ENCODE data around the gene RAMACL.

DNA sequence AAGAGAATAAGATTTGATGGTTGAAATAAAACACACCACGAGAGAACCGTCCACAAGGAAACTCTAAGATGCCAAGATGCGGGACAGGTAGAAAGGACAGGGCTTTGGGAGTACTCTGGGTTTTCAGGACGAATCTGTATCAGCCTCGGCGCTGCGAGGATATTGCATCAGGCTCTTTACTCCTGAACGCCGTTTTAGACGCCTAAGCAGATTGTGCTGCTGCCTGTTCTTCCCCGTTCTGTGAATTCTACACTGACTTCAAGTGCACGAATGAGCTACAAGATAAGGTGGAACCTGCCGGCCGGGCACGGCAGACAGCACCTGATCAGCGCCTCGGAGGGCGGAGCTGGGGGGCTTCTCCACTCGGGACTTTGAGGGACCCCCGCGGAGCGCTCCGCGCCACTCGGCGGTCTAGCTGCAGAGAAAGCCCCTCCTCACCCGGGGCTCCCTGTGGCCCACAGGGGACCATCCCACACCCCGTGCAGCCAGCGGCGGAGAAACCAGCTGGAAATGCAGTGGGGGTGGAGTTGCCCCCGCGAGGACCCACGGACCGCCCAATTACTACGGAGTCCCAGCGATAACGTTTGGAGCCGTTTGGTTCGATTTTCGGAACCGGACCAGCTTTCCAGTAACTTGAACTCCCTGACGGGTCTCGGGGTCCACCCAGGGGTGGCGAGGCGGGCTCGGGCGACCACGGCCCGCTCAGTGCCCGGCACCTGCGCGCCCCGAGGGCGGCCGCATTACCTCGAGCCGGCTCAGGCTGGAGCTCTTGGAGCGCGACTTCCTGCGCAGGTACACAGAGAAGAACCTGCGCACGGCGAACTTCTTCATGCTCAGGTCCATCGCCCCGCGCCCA is 39.9 kb upstream of the RAMACL start:
- TF ChIP-seq POLR2A (IDR thresholded peaks at IDR 0.05): no peak
- TF ChIP-seq, protein P1, sequence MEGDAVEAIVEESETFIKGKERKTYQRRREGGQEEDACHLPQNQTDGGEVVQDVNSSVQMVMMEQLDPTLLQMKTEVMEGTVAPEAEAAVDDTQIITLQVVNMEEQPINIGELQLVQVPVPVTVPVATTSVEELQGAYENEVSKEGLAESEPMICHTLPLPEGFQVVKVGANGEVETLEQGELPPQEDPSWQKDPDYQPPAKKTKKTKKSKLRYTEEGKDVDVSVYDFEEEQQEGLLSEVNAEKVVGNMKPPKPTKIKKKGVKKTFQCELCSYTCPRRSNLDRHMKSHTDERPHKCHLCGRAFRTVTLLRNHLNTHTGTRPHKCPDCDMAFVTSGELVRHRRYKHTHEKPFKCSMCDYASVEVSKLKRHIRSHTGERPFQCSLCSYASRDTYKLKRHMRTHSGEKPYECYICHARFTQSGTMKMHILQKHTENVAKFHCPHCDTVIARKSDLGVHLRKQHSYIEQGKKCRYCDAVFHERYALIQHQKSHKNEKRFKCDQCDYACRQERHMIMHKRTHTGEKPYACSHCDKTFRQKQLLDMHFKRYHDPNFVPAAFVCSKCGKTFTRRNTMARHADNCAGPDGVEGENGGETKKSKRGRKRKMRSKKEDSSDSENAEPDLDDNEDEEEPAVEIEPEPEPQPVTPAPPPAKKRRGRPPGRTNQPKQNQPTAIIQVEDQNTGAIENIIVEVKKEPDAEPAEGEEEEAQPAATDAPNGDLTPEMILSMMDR (IDR thresholded peaks at IDR 0.05): no peak

Data from uterus (tissue), 2 donors.